COLO668 (cell line): ENCODE measurements around the gene SRPK1.

Experiments used
- DNase-seq: peaks from one replicate; lab custom pipeline; 2025; ENCODE audit not compliant: unreplicated experiment; lab: John Stamatoyannopoulos, UW

The SRPK1 gene

GRCh38 chr6:35786272-35786671 lies 134.6 kb downstream of the SRPK1 start:
- no peak for DNase-seq

- DNase-seq: no peak
These were observed 136.7 kb downstream of the SRPK1 start for GRCh38 chr6:35784200-35784599.
